Liver (tissue), 3 donors: ENCODE data around the gene CLCN7.

Source experiments
- ATF3 ChIP-seq: IDR thresholded peaks from 2 replicates; pipeline ENCODE4 v1.6.1; 2016; ENCODE audit warnings: antibody characterized with exemption
- CTCF ChIP-seq: fragments of 150-350 bp; IDR thresholded peaks from 2 replicates; pipeline ENCODE4 v1.5.1; 2017; ENCODE audit warnings: improper control_type of control experiment, low read depth, low read length; ENCODE audit not compliant: missing input control
- FOXA2 ChIP-seq: IDR thresholded peaks from 2 replicates; pipeline ENCODE4 v1.6.1; 2016; ENCODE audit warnings: antibody characterized with exemption
- JUND ChIP-seq, 2 donors: IDR thresholded peaks; 2 replicates each; pipeline ENCODE4 v1.6.1; 2016; ENCODE audit warnings: antibody characterized with exemption in 2 of 2
- NR2F2 ChIP-seq: IDR thresholded peaks from 2 replicates; pipeline ENCODE4 v1.6.1; 2016; ENCODE audit warnings: antibody characterized with exemption
- RAD21 ChIP-seq, 2 donors: IDR thresholded peaks; 2 replicates each; pipeline ENCODE4 v1.6.1; 2016; ENCODE audit warnings: antibody characterized with exemption in 2 of 2, mild to moderate bottlenecking in 2 of 2
- RXRA ChIP-seq, 2 donors: IDR thresholded peaks; 2 replicates each; pipeline ENCODE4 v1.6.1; 2017 to 2018; ENCODE audit warnings: antibody characterized with exemption in 2 of 2, mild to moderate bottlenecking in 1 of 2
- SP1 ChIP-seq: IDR thresholded peaks from 2 replicates; pipeline ENCODE4 v1.6.1; 2018; ENCODE audit warnings: antibody characterized with exemption, mild to moderate bottlenecking
- YY1 ChIP-seq: IDR thresholded peaks from 2 replicates; pipeline ENCODE4 v1.6.1; 2016; ENCODE audit warnings: antibody characterized with exemption, mild to moderate bottlenecking
- ZBTB33 ChIP-seq: IDR thresholded peaks from 2 replicates; pipeline ENCODE4 v1.6.1; 2016; ENCODE audit warnings: antibody characterized with exemption
- TF ChIP-seq, protein P1 (sequence below): IDR thresholded peaks from 2 replicates; pipeline ENCODE4 v1.6.1; 2016; ENCODE audit warnings: antibody characterized with exemption, mild to moderate bottlenecking
- TF ChIP-seq, protein P2 (sequence below): IDR thresholded peaks from 2 replicates; pipeline ENCODE4 v1.6.1; 2016; ENCODE audit warnings: antibody characterized with exemption
- donor health status: healthy.
- donor health status: healthy.

DNA sequence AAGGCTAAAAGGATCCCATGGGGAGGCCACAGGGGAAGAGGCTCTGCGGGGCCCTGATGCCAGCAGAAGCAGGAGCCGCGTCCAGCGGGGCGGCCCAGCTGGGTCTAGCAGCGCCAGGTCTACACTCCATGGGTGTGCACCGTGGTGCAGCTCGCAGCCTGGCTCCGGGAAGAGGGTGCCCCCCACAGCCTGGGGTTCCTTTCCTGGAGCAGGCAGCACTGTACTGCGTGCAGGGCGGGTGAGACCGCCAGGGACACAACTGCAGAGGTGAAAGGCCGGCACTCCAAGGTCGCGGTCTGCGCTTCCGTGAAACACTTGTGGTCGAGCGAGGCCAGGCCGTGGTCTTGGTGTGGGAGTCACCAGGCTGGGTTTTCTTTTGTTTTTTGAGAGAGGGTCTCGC is 24.0 kb downstream of the CLCN7 start:
- no peak for TF ChIP-seq FOXA2
- no peak for TF ChIP-seq CTCF
- no peak for TF ChIP-seq YY1
- TF ChIP-seq ZBTB33, result no peak
- TF ChIP-seq, protein P1, sequence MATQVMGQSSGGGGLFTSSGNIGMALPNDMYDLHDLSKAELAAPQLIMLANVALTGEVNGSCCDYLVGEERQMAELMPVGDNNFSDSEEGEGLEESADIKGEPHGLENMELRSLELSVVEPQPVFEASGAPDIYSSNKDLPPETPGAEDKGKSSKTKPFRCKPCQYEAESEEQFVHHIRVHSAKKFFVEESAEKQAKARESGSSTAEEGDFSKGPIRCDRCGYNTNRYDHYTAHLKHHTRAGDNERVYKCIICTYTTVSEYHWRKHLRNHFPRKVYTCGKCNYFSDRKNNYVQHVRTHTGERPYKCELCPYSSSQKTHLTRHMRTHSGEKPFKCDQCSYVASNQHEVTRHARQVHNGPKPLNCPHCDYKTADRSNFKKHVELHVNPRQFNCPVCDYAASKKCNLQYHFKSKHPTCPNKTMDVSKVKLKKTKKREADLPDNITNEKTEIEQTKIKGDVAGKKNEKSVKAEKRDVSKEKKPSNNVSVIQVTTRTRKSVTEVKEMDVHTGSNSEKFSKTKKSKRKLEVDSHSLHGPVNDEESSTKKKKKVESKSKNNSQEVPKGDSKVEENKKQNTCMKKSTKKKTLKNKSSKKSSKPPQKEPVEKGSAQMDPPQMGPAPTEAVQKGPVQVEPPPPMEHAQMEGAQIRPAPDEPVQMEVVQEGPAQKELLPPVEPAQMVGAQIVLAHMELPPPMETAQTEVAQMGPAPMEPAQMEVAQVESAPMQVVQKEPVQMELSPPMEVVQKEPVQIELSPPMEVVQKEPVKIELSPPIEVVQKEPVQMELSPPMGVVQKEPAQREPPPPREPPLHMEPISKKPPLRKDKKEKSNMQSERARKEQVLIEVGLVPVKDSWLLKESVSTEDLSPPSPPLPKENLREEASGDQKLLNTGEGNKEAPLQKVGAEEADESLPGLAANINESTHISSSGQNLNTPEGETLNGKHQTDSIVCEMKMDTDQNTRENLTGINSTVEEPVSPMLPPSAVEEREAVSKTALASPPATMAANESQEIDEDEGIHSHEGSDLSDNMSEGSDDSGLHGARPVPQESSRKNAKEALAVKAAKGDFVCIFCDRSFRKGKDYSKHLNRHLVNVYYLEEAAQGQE, result no peak
- TF ChIP-seq JUND (IDR thresholded peaks at IDR 0.05), result no peak
- TF ChIP-seq ATF3, result no peak
- TF ChIP-seq, protein P2, sequence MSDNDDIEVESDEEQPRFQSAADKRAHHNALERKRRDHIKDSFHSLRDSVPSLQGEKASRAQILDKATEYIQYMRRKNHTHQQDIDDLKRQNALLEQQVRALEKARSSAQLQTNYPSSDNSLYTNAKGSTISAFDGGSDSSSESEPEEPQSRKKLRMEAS, result no peak
- TF ChIP-seq SP1, result no peak
- no peak for TF ChIP-seq RAD21 (IDR thresholded peaks at IDR 0.05)
- no peak for TF ChIP-seq NR2F2
- no peak for TF ChIP-seq RXRA (IDR thresholded peaks at IDR 0.05)
